Activated effector memory CD4-positive, alpha-beta T cell treated with Interleukin-2 at 50 U/mL for 16 hours (primary cell): ENCODE results near the gene SIN3B.
"Not testable (repeated sequence)": the region's sequence is repeated elsewhere in the genome, so short reads cannot be mapped to it uniquely, and the experiment has no call there.

Source experiments
- DNase-seq: peaks from one replicate; pipeline ENCODE4 v3.0.0-alpha.2; 2020

The SIN3B gene

DNA sequence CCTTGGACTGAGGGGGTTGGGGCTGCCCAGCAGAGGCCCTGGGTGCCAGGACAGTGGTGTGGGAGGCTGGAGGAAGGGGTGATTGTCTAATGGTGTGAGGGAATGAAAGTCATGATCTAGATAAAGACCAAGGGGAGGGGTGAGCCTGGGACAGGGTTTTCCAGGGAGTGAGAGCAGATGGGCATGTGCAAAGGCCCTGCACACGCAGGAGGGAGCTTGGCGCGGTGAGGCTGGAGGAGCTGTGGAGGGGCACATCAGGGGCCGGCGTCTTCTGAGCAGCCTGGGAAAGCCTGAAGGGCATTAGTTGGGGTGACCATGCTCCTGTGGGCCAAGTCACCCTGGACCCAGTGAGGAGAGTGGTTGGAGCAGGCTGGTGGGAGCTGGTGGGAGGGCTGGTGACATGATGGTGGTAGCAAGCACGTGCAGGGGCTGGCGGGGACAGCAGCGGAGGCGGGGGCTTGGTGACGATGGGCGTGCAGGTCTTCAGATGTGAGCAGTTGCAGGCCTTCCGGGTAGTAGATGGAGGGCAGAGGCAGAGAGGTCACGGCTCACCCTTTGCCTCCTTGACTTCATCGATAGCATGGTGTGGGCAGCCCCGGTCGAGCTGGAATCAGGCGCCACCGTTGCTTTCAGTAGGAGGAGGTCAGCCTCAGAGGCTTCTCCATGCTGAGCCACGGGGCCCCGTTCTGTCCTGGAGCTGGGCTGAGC, 39.4 kb downstream of the SIN3B start:
- DNase-seq, result no peak

DNA sequence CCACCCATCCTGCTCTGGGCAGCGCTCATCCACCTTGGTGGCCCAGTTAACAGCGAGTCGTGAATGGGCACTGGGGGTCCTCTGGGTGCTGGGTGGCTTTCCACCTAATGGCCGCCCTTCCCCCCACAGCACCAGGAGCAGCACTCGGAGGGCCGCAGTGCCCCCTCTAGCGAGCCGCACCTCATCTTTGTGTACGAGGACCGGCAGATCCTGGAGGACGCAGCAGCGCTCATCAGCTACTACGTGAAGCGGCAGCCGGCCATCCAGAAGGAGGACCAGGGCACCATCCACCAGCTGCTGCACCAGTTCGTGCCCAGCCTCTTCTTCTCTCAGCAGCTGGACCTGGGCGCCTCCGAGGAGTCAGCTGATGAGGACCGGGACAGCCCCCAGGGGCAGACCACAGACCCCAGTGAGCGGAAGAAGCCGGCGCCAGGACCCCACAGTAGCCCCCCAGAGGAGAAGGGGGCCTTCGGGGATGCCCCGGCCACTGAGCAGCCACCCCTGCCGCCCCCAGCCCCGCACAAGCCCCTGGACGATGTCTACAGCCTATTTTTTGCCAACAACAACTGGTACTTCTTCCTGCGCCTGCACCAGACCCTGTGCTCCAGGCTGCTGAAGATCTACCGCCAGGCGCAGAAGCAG, 40.3 kb downstream of the SIN3B start:
- DNase-seq, result no peak

DNA sequence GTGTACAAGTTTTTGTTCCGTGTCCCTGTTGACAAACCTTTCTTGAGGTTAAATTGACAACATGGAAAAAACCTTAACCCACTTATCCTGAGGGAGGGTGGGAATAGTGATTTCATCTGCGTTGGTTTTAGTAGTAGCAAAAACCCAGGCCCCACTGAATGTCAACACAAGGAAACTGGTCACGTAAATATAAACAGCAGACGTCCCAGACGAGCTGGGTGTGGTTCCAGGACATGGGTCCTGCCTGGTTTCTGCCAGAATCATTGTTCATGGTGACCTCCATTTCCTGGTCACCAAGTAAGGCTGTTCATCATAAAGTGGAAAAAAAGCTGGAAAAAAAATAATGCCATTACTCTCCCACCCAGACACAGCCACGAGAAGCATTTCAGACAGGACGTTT, 42.7 kb downstream of the SIN3B start:
- no peak for DNase-seq

DNA sequence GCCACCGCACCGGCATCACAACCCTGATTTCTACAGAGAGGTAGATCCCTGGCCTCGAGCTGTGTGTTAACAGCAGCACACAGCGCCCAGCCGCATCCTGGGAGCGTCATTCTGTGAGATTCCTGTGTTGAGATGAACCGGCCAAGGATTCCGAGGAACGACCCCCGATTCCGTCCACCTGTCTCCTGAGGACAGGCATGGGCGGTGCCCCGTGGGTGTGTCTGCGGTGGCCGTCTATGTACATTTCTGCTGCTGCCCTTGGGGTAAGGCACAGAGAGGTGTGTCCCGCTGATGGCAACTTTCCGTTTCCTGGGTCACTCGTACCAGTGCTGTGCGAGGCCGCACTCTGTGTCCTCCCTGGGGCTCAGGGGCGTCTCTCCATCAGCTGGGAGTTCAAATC, 43.5 kb downstream of the SIN3B start:
- no peak for DNase-seq

DNA sequence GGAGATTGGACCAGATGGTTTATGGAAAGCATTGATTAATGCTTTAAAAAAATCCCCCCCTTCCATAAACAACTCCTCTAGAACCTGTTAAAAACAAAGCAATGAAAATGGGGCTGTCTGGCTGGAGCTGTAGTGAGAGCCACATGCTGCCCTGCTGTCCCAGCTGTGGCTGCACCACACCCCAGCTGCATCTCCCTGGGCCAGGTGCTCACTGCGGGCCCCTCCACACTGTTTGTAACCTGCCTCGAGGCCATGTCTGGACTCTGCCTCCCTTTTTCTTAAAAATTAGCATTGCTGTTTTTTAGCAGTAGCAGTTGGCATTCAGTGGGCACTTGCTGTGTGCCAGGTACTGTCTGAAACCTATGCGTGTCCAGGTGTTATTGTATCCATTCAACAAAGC, 44.4 kb downstream of the SIN3B start:
- DNase-seq, result no peak

DNA sequence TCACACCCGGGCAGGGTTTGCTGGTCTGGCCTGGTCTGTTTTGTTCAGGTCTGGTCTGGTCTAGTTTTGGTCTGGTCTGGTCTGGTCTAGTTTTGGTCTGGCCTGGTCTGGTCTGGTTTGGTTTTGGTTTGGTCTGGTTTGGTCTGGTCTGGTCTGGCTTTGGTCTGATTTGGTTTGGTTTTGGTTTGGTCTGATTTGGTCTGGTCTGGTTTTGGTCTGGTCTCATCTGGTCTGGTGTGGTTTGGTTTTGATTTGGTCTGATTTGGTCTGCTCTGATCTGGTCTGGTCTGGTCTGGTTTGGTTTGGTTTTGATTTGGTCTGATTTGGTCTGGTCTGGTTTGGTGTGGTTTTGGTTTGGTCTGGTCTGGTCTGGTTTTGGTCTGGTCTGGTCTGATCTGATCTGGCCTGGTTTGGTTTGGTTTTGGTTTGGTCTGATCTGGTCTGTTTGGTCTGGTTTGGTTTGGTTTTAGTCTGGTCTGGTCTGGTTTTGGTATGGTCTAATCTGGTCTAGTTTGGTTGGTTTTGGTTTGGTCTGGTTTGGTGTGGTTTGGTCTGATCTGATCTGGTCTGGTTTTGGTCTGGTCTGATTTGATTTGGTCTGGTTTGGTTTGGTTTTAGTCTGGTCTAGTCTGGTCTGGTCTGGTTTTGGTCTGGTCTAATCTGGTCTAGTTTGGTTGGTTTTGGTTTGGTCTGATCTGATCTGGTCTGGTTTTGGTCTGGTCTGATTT, 45.2 kb downstream of the SIN3B start:
- DNase-seq, result no peak

DNA sequence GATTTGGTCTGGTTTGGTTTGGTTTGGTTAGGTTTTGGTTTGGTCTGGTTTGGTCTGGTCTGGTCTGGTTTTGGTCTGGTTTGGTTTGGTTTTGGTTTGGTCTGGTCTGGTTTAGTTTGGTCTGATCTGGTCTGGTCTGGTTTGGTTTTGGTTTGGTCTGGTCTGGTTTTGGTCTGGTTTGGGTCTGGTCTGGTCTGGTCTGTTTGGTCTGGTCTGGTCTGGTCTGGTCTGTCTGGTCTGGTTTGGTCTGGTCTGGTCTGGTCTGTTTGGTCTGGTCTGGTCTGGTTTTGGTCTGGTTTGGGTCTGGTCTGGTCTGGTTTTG, 45.7 kb downstream of the SIN3B start:
- DNase-seq, result not testable (repeated sequence)

DNA sequence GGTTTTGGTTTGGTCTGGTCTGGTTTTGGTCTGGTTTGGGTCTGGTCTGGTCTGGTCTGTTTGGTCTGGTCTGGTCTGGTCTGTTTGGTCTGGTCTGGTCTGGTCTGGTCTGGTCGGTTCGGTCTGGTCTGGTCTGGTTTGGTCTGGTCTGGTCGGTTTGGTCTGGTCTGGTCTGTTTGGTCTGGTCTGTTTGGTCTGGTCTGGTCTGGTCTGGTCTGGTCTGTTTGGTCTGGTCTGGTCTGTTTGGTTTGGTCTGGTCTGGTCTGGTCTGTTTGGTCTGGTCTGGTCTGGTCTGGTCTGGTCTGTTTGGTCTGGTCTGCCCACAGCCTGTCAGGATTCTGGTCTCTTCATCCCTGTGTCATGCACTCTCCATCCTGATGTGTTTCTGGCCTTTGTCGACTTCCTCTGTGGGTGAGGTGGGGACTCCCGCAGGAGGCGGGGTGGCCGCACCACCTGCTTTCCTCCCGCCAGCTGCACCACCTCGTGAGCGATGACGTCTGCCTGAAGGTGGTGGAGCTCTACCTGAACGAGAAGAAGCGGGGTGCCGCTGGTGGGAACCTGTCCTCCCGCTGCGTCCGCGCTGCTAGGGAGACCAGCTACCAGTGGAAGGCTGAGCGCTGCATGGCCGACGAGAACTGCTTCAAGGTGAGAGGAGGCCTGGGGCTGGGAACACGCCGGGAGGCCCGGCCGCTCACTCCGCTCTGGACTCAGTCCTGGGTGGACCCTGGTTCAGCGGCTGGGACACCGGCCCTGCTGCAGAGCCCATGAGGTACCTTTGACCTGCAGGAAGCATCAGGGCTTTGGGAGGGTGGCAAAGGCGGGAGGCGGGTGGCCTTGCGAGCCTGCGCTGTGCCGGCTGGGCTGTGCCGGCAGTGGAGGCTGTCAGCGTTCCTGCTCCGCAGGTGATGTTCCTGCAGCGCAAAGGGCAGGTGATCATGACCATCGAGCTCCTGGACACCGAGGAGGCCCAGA, 46.7 kb downstream of the SIN3B start:
- no peak for DNase-seq

DNA sequence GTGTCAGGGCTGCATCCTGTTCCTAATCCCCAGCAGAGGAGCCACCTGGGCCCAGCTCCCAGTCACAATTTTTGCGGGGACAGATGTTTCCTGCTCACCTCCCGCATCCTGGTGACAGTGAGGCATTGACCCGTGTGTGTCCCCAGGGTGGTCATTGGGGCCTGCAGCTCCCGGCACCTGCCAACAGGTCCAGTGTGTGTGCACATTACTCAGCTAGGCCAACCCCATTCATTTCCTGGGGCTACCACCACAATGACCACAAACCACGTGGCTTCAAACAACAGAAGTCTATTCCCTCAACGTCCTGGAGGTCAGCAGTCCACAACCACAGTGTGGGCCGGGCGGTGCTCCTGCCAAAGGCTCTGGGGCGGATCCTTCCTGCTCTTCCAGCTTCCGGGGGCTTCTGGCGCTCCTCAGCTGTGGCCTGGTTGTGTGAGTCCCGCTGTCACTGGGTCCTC, 47.7 kb downstream of the SIN3B start:
- DNase-seq, result no peak

DNA sequence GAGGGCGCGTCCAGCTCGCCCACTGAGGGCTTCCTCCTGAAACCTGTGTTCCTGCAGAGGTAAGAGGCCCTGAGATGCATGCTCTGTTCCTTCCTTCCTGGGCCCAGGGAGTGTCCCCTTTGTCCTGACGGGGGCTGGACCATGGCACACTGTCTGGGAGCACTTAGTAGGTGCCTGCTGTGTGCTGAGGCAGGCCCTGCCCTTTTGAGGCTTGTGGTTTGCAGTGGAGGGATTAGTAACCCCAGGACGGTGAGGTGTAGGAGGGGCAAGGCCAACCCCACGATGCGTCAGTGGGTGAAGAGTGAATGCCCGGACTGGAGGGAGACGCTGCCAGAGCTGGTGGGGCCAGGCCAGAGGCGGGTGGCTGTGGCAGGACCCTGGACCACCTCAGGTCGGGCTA, 48.4 kb downstream of the SIN3B start:
- no peak for DNase-seq

DNA sequence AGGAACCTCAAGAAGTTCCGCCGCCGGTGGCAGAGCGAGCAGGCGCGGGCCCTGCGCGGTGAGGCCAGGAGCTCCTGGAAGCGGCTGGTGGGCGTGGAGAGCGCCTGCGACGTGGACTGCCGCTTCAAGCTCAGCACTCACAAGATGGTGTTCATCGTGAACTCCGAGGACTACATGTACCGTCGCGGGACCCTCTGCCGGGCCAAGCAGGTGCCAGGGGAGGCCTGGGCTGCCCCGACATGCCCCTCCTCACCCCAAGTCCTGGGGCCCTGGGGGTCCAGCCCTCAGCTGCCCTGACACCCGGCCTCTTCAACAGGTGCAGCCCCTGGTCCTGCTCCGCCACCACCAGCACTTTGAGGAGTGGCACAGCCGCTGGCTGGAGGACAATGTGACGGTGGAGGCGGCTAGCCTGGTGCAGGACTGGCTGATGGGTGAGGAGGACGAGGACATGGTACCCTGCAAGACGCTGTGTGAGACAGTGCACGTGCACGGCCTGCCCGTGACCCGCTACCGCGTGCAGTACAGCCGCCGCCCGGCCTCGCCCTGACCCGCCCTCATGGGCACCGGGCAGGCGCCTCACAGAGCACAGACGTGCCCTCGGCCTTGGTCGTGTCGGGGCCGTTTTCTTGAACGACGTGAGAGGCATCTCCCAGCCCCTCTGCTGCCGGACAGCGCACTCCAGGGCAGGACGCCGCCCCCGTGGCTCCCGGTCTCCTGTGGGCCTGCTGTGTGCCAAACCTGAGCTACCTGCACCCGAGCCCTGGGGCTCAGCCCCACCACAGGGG, 49.2 kb downstream of the SIN3B start:
- no peak for DNase-seq

DNA sequence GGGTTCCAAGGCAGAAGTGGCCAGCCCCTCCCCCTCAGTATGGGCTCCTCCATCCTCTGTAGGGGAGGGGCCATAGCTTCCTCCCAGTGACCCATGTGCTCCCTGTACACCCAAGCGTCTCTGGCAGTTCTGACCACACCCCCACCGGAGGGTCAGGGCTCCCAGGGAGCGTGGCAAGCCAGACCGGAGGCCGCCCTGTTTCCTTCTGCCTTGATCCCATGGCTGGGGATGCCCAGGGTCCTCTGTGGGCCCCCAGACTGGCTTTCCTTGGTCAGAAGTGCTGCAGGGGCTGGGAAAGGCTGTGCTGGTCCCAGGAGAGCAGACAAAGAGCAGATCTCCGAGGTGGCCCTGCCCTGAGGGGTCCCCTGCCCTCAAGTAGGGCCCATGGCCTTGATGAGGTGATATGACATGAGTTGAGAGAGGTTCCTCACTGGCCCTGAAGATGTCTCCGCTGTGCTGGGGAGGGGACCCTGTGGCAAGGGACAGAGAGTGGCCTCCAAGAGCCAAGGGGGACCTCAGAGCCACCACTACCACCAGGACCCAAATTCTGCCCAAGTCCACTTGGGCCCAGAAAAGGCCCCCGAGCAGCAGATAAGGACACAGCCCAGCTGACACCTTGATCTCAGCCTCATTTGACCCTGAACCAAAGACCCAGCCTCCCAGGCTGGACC, 51.8 kb downstream of the SIN3B start:
- DNase-seq, result no peak

DNA sequence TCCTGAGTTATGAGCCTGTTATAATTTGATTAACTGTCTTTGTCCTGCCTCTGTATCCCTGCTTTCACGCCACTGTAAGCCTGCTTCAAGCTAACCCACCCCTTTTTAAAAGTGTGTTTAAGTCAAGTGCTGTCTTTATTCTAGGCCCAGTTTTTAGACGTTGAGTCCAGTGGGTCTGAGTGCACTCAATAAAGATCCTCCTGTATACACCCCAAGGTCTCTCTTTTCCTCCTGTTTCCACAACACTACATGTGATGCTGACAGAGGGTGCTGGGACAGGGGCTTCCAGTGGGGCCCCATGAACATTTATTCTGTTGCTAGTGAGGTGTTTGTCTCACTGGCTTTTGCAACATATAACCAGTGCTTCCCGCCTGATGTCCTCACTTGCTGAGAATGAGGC, 52.9 kb downstream of the SIN3B start:
- no peak for DNase-seq

DNA sequence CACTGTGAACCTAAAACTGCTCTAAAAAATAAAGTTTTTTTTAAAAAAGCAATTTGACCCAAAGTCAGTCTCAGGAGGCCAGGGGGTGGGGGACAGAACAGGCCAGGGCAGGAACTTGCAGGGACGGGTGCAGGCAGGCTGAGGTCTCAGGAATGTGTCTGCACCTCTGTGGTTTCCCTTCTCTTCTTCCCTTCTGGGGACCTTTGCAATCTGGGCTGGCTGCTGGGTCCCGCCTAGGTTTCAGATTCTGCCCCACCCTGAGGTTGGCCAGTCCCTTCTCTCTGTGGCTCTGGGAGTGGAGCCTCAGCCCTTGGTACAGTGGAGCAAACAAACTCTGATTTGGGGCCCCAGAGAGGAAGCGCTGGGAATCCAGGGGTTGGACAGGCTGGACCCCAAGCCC, 54.3 kb downstream of the SIN3B start:
- no peak for DNase-seq

DNA sequence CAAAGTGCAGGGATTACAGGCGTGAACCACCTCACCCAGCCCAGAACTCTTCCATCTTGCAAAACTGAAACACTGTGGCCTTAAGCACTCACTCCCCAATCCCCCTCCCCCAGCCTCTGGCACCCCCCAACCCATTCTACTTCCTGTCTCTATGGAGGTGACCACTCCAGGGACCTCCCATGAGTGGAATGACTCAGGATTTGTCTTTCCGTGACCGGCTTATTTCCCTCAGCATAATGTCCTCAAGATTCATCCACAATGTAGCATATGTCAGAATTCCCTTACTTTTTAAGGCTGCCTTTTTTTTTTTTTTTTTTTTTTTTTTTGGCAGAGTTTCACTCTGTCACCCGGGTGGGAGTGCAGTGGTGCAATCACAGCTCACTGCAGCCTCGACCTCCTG, 56.0 kb downstream of the SIN3B start:
- DNase-seq, result no peak

DNA sequence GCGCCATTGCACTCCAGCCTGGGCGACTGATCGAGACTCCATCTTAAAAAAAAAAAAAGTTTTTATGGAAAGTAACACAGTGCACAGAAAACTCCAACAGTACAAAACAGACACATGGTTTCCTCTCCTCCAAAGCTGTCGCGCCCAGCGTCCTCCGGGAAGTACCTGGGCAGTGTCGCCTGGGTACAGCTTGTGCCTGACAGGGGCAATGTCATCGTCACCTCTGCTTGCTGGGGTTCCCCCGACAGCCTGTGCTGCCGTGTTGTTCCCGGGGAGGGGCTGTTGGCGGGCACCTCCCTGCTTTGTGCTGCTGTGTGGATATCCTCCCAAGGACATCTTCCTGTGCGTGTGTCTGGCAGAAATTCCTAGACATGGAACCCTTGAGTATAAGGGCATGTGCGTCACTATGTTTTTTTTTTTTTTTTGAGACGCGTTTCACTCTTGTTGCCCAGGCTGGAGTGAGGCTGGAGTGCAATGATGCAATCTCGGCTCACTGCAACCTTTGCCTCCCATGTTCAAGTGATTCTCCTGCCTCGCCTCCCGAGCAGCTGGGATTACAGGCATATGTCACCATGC, 57.2 kb downstream of the SIN3B start:
- DNase-seq, result no peak

DNA sequence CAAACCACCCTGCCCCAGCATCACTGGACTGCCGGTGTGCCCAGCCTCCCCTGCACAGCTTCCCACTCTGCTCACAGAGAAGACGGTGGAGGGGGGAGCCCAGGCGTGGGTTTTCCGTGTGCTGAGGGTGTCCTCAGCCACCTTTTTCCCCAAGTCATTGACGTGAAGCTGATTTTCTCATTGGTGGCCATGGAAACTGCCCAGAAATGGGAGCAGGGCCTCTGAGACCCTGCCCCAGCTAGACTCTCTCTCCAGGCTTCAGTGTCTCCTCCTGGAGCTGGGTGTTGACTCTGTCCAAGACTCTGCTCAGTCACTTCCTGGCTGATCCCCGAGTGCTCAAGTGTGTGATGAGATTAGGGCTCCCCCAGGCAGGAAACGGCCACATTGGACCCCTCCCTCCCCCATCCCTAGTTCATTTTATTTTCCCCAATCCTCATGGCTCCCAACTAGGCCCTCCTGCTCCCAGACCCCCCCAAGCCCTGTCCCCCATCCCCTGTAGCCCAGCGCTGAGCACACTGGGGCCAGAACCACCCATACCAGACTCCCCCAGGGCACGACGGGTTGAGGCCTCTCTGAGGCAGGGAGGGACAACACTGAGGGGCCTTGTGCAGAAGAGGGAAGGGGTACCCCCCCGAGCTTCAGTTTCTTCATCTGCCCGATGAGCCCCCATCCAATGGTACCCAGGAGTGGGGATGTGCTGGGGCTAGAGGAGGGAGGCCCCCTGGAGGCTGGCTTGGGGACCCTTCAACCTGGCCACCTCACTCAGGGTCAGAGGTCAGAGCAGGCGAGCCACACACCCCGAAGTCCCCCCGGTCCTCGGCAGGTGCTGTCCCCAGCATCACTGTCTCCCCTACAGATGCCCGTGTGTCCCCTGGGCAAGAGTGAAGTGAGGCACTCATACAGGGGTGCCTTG, 58.4 kb downstream of the SIN3B start:
- no peak for DNase-seq

DNA sequence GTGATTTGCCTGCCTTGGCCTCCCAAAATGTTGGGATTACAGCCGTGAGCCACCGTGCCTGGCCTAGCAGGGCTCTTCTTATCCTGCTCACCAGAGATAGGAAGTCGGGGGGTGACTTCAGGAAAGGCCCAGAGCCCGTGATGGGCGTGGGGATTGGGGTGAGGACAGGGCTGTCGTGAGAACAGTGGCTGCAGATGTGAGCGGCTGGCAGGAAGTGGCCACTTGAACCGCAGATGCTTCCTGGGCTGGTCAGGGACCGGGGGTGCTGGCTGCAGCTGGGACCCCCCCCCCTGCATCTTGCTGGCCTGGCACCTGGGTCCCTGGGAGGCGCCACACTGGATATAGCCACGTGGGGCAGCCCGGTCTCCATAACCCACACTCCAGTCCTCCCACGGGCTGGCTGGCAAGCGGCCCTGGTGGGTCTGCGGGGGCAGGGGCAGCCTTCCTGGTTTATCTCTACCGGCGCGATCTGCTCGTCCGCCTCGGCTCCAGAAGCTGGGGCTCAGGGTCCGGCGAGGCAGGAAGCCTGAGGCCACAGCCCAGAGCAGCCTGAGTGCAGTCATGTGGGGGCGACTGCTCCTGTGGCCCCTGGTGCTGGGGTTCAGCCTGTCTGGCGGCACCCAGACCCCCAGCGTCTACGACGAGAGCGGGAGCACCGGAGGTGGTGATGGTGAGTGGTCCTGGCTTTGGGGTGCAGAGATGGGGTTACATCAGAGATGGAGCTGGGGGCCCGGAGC, 59.6 kb downstream of the SIN3B start, which contains the start of gene F2RL3:
Gene F2RL3 (plus strand): TSS at position 371 of the 737 bp plus-strand sequence. CDS start 191 bp downstream, at position 562.
- DNase-seq, result no peak

DNA sequence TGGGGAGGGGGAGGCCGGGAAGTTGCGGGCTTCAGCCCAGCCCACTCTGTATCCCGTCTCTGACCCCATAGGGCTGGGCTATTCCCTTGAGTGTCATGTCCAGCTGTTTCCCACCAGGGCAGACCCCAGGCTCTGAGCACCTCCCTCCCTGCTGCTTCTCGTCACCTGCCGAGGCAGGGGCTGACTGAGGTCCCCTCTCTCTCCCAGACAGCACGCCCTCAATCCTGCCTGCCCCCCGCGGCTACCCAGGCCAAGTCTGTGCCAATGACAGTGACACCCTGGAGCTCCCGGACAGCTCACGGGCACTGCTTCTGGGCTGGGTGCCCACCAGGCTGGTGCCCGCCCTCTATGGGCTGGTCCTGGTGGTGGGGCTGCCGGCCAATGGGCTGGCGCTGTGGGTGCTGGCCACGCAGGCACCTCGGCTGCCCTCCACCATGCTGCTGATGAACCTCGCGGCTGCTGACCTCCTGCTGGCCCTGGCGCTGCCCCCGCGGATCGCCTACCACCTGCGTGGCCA, 60.2 kb downstream of the SIN3B start:
- DNase-seq, result no peak
